ENCODE data around the gene TUBB2B.
A peak's percentile ranks its signal among the peaks of the same experiment; 100 is the strongest.

TUBB2B gene

GRCh38 chr6:3233321-3233720, 5.9 kb upstream of the TUBB2B start:
- H3K4me3 ChIP-seq (replicated peaks; ENCODE audit: low read depth, low read length), result no peak overlapping the region

GRCh38 chr6:3232017-3232945, 4.8 kb upstream of the TUBB2B start:
- TF ChIP-seq CTCF (IDR thresholded peaks at IDR 0.05; ENCODE audit: low read depth, low read length, missing control alignments), result no peak
- peak overlapping the region; percentile 52 for H3K4me3 ChIP-seq (replicated peaks; ENCODE audit: low read depth, low read length)
- DNase-seq (ENCODE audit: extremely low read depth, low read depth), result no peak

More at GRCh38 chr6:3233321-3233720, 5.9 kb upstream of the TUBB2B start:
- TF ChIP-seq CTCF (IDR thresholded peaks at IDR 0.05; ENCODE audit: low read depth, low read length, missing control alignments), result no peak
- DNase-seq (ENCODE audit: extremely low read depth, low read depth), result no peak

GRCh38 chr6:3231247-3232016, 4.0 kb upstream of the TUBB2B start:
- no peak for DNase-seq (ENCODE audit: extremely low read depth, low read depth)
- peak overlapping the region; percentile 52 for H3K4me3 ChIP-seq (replicated peaks; ENCODE audit: low read depth, low read length)
- TF ChIP-seq CTCF (IDR thresholded peaks at IDR 0.05; ENCODE audit: low read depth, low read length, missing control alignments), result no peak

GRCh38 chr6:3230900-3231246, 3.4 kb upstream of the TUBB2B start:
- no peak for DNase-seq (ENCODE audit: extremely low read depth, low read depth)
- peak overlapping the region; percentile 52 for H3K4me3 ChIP-seq (replicated peaks; ENCODE audit: low read depth, low read length)

GRCh38 chr6:3230256-3230882, 2.9 kb upstream of the TUBB2B start:
- H3K4me3 ChIP-seq (replicated peaks; ENCODE audit: low read depth, low read length), result no peak overlapping the region
- TF ChIP-seq CTCF (IDR thresholded peaks at IDR 0.05; ENCODE audit: low read depth, low read length, missing control alignments), result no peak
- DNase-seq (ENCODE audit: extremely low read depth, low read depth), result no peak

More at GRCh38 chr6:3230900-3231246, 3.4 kb upstream of the TUBB2B start:
- no peak for TF ChIP-seq CTCF (IDR thresholded peaks at IDR 0.05; ENCODE audit: low read depth, low read length, missing control alignments)

- no peak for TF ChIP-seq CTCF (IDR thresholded peaks at IDR 0.05; ENCODE audit: low read depth, low read length, missing control alignments)
- H3K4me3 ChIP-seq (replicated peaks; ENCODE audit: low read depth, low read length), result no peak overlapping the region
- no peak for DNase-seq (ENCODE audit: extremely low read depth, low read depth)
These were observed 2.2 kb upstream of the TUBB2B start for GRCh38 chr6:3229566-3230178.
